Thyroid gland (tissue), 4 donors: ENCODE measurements around the gene CCNJL.

Experiments
- POLR2A ChIP-seq, 2 donors: fragments of 450-650 bp; IDR thresholded peaks; one replicate each; pipeline ENCODE4 v1.6.1; 2017; ENCODE audit warnings: antibody characterized with exemption in 2 of 2, mild to moderate bottlenecking in 2 of 2, moderate library complexity in 1 of 2
- TF ChIP-seq, protein P1 (sequence below), 6 experiments: fragments of 200-600 bp in 3 of 6; fragments of 450-650 bp in 3 of 6; sonication (generic) in 3 of 6; IDR thresholded peaks; one replicate each; pipeline ENCODE4 v1.5.1; 2016 to 2019; ENCODE audit warnings: antibody characterized with exemption in 6 of 6, mild to moderate bottlenecking in 2 of 6, inconsistent platforms in 1 of 6, moderate library complexity in 1 of 6

DNA sequence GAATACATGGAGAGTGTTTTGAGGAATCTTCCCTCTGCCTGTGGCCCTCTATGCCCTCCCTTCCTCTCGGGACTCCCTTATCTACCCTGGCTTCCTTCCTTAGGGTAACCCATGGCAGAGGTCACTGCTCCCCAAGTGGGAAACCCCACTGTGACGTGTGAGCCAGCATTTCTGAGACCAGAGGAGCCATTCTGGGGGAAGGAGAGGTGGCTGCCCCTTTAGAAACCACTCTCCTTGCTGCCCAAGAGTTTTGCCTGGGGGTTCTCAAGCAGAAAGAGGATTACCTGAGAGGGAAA is 23.1 kb downstream of the CCNJL start:
- TF ChIP-seq, protein P1, sequence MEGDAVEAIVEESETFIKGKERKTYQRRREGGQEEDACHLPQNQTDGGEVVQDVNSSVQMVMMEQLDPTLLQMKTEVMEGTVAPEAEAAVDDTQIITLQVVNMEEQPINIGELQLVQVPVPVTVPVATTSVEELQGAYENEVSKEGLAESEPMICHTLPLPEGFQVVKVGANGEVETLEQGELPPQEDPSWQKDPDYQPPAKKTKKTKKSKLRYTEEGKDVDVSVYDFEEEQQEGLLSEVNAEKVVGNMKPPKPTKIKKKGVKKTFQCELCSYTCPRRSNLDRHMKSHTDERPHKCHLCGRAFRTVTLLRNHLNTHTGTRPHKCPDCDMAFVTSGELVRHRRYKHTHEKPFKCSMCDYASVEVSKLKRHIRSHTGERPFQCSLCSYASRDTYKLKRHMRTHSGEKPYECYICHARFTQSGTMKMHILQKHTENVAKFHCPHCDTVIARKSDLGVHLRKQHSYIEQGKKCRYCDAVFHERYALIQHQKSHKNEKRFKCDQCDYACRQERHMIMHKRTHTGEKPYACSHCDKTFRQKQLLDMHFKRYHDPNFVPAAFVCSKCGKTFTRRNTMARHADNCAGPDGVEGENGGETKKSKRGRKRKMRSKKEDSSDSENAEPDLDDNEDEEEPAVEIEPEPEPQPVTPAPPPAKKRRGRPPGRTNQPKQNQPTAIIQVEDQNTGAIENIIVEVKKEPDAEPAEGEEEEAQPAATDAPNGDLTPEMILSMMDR (IDR thresholded peaks at IDR 0.05): no peak
- no peak for TF ChIP-seq POLR2A (IDR thresholded peaks at IDR 0.05)
